B cell (primary cell): ENCODE measurements around the gene CAMTA1.

Source experiments
- EZH2 ChIP-seq: IDR thresholded peaks from 2 replicates; pipeline ENCODE4 v1.6.1; 2012; ENCODE audit warnings: borderline replicate concordance, low read depth, mild to moderate bottlenecking, moderate library complexity, low read length; ENCODE audit not compliant: insufficient read depth, poor library complexity, severe bottlenecking
- TF ChIP-seq, protein P1 (sequence below): fragments of 200-600 bp; IDR thresholded peaks from one replicate; pipeline ENCODE4 v1.8.0; 2022; ENCODE audit warnings: antibody characterized with exemption, mild to moderate bottlenecking

DNA sequence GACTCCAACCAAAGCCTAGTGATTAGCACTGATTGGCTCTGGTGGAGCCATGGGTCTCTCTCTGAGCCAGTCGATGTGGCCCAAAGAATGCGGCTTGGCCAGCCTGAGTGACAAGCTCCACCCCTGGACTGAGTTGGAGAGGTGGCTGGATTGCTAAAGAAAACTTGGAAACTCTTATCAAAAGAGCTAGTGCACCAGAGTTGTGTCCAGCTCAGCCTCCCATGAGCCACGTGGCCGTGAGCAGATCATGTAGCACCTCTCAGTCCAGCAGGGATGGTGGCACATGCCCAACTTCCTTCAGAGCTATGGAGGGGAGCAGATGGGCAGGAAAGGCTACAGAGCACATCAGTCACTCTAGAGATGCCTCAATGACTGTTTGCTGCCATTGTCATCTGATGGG lies 843.0 kb downstream of the CAMTA1 start:
- TF ChIP-seq, protein P1, sequence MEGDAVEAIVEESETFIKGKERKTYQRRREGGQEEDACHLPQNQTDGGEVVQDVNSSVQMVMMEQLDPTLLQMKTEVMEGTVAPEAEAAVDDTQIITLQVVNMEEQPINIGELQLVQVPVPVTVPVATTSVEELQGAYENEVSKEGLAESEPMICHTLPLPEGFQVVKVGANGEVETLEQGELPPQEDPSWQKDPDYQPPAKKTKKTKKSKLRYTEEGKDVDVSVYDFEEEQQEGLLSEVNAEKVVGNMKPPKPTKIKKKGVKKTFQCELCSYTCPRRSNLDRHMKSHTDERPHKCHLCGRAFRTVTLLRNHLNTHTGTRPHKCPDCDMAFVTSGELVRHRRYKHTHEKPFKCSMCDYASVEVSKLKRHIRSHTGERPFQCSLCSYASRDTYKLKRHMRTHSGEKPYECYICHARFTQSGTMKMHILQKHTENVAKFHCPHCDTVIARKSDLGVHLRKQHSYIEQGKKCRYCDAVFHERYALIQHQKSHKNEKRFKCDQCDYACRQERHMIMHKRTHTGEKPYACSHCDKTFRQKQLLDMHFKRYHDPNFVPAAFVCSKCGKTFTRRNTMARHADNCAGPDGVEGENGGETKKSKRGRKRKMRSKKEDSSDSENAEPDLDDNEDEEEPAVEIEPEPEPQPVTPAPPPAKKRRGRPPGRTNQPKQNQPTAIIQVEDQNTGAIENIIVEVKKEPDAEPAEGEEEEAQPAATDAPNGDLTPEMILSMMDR: no peak
- TF ChIP-seq EZH2: no peak
